Activated T-cell treated with anti-CD3 and anti-CD28 coated beads, Interleukin-2, amount 50 U/mL, for 4 hours (primary cell): Measurements from ENCODE around the gene SH3YL1. TPM values are rescaled to one million over a fixed set of nuclear protein-coding genes. Genes with fewer than 3 reads are reported as not detected.

Experiments
- ATAC-seq, 2 donors: fragments of 200-7000 bp; cut with Tn5 transposase; one replicate each; pipeline ENCODE4 v1.10.0; 2021
- DNase-seq: peaks from one replicate; pipeline ENCODE4 v3.0.0-alpha.2; 2020
- H3K27me3 Mint-ChIP-seq: one replicate; pipeline ENCODE4 v1.8.0; 2021; ENCODE audit warnings: low read depth, mixed read lengths
- H3K36me3 Mint-ChIP-seq: one replicate; pipeline ENCODE4 v1.8.0; 2022; ENCODE audit warnings: mixed read lengths; ENCODE audit not compliant: insufficient read depth
- H3K4me1 Mint-ChIP-seq: one replicate; pipeline ENCODE4 v1.8.0; 2021; ENCODE audit warnings: low read depth, mixed read lengths
- H3K4me3 Mint-ChIP-seq: one replicate; pipeline ENCODE4 v1.8.0; 2021; ENCODE audit warnings: mild to moderate bottlenecking, moderate library complexity, mixed read lengths
- H3K9me3 Mint-ChIP-seq: one replicate; pipeline ENCODE4 v1.8.0; 2021; ENCODE audit warnings: mixed read lengths
- total RNA-seq, 3 donors: library from RNA; stranded (reverse); gene quantifications; one replicate each; pipeline ENCODE4 v1.2.1, GENCODE V29; 2021

Gene SH3YL1
- total RNA-seq, 3 donors from 2014 or later: 12.9 to 14.7 (median 13.9) TPM

GRCh38 chr2:231521-232185 lies 32.2 kb downstream of the SH3YL1 start:
- ATAC-seq: no peak
- H3K27me3 Mint-ChIP-seq: no peaks in the 10 kb centered on the region
- H3K4me3 Mint-ChIP-seq: no peak overlapping the region
- H3K4me1 Mint-ChIP-seq: no peaks in the 10 kb centered on the region
- no peaks in the 10 kb centered on the region for H3K9me3 Mint-ChIP-seq
- peaks cover 36% of the 10 kb centered on the region for H3K36me3 Mint-ChIP-seq
- DNase-seq: no peak

- Mint-ChIP-seq H3K9me3 (no peaks in the 10 kb centered on the region), H3K27me3 (no peaks in the 10 kb centered on the region), H3K36me3 (peaks cover 42% of the 10 kb centered on the region), H3K4me3 (no peak overlapping the region), H3K4me1 (no peaks in the 10 kb centered on the region)
- no peak for DNase-seq
- ATAC-seq: no peak
Observed at GRCh38 chr2:228518-229278, 35.1 kb downstream of the SH3YL1 start.

DNA sequence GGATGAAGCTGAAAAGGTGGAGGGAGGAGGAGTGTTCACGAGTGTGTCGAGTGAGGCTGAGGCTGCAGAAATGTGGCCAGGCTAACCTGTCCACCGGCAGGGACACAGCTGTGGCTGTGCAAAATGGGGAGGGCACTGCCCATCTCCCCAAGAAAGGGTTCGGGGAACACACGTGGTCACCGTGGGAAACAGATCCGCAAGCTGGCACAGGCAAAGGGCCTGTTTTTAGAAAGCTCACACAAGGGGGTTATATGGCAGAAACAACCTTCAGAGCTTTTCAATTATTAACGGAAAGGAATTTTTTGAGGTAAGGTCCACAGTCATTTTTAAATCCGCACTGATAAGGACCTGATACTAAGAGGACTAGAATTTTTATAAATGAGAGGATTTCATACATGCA lies 35.7 kb downstream of the SH3YL1 start:
- no peak for ATAC-seq
- Mint-ChIP-seq H3K27me3 (no peaks in the 10 kb centered on the region), H3K9me3 (no peaks in the 10 kb centered on the region), H3K4me3 (no peak overlapping the region), H3K4me1 (no peaks in the 10 kb centered on the region), H3K36me3 (peaks cover 40% of the 10 kb centered on the region)
- DNase-seq: no peak

DNA sequence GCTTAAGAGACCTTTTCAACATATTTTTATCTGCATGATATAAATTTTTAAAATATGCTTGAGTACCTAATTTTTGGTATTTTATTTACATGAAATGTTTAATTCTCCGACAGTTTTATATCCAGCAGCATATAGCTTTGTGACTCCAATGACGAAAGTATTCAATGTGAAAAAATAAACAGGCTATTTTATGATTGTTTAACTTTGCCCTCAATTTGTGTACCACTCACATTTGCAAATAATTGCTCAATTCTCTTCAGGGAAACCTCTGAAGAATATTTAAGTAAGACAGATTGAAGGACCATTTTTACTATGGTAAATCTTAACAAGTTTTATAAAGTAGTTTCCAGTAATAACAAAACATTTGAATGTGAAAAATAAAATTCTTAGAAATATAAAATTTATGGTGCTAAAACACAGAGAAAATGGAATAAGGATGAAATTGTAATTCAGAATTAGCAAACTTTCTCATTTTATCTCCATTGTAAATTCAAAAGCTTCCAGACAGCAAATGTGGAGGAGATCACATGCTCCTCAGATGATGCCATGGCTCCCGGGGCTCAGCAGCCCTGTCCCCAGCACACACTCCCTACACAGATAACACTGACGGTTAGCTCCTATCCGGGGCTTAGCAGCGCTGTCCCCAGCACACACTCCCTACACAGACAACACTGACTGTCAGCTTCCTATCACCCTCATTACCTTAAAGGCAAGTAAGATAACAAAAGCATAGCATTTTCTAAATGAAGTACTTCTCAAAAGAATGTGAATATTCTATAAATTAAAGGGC lies 39.7 kb downstream of the SH3YL1 start:
- Mint-ChIP-seq H3K27me3 (no peaks in the 10 kb centered on the region), H3K4me1 (no peaks in the 10 kb centered on the region), H3K4me3 (no peak overlapping the region), H3K36me3 (peaks cover 34% of the 10 kb centered on the region), H3K9me3 (no peaks in the 10 kb centered on the region)
- DNase-seq (no peak), ATAC-seq (no peak)

DNA sequence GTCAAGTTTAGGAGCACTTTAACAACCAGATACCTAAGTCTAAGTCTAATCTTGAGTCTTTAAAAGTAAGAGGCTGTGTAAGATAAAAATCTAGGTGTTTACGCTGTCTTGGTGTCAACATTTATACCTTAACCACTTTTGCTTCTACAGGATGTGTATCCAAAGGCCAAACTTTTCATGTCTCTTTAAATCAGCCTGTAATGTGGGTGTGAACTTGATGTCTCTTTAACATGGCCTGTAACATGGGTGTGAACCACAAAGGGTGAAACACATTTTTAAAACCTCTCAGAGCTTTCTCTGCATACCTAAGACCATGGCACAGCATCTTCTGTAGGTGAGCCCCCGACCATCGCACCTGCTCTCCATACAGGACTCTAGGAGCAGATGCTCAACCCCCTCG lies 40.4 kb downstream of the SH3YL1 start:
- H3K9me3 Mint-ChIP-seq: no peaks in the 10 kb centered on the region
- peaks cover 26% of the 10 kb centered on the region for H3K36me3 Mint-ChIP-seq
- no peak overlapping the region for H3K4me3 Mint-ChIP-seq
- DNase-seq (no peak), ATAC-seq (no peak)
- H3K4me1 Mint-ChIP-seq: no peaks in the 10 kb centered on the region
- H3K27me3 Mint-ChIP-seq: no peaks in the 10 kb centered on the region

GRCh38 chr2:216068-216467 lies 47.8 kb downstream of the SH3YL1 start:
- no peak for ATAC-seq
- H3K9me3 Mint-ChIP-seq: no peaks in the 10 kb centered on the region

DNA sequence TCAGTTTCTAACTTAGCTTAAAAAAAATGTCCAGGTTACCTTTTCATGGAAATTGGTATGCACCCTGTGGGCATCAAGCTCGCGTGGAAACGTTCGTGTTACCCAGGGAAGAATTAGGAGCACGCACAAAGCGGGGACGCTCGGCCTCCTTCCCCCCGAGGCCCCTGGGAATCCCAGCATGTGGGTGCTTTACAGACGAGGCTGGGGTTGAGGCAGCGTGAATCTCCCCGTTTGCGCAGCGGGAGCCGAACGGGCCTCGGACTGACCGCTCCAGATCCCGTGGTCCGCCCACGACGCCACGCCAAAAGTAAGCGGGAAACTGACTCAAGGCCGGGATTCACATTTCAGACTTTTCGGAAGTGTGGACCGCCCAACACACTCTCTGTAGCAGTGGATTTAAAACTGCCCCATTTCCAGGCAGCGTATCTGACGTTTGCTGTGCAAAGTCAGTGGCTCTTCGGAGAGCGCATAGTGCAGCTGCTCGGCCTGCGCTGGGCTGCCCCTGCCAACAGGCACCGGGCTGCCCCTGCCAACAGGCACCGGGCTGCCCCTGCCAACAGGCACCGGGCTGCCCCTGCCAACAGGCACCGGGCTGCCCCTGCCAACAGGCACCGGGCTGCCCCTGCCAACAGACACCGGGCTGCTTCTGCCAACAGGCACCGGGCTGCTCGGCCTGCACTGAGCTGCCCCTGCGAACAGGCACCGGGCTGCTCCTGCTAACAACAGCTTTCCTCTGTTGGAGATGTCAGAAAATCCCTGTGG lies 49.7 kb downstream of the SH3YL1 start:
- Mint-ChIP-seq H3K4me1 (no peaks in the 10 kb centered on the region), H3K9me3 (no peaks in the 10 kb centered on the region), H3K36me3 (peaks cover 16% of the 10 kb centered on the region), H3K27me3 (peaks cover 9% of the 10 kb centered on the region), H3K4me3 (no peak overlapping the region)
- no peak for ATAC-seq
- no peak for DNase-seq

More at GRCh38 chr2:216068-216467, 47.8 kb downstream of the SH3YL1 start:
- no peaks in the 10 kb centered on the region for H3K4me1 Mint-ChIP-seq
- no peak overlapping the region for H3K4me3 Mint-ChIP-seq
- peaks cover 9% of the 10 kb centered on the region for H3K27me3 Mint-ChIP-seq
- DNase-seq: no peak
- H3K36me3 Mint-ChIP-seq: peaks cover 16% of the 10 kb centered on the region

GRCh38 chr2:211486-212184 lies 52.2 kb downstream of the SH3YL1 start:
- Mint-ChIP-seq H3K27me3 (peaks cover 9% of the 10 kb centered on the region), H3K4me3 (no peak overlapping the region), H3K9me3 (no peaks in the 10 kb centered on the region), H3K4me1 (no peaks in the 10 kb centered on the region), H3K36me3 (peaks cover under 1% of the 10 kb centered on the region)
- DNase-seq (no peak), ATAC-seq (no peak)

DNA sequence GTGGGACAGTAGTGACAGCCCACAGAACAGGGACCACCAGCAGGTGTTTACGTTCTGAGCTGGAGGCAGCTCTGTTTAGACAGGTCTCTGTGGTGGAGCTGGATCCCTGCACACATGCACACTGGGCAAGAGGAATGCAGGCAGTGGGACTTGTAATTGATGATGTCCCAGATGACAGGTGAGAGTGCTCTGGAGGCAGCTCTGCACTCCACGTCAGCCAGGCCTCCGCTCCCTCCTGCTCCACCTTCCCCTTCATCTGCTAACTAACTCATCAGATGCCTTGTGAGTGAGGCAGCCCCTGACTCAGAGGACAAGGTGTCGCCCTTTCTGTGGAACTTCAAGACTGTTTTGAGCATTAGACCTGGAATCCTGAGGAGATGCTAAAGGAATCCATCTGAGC lies 53.2 kb downstream of the SH3YL1 start:
- DNase-seq: no peak
- no peaks in the 10 kb centered on the region for H3K36me3 Mint-ChIP-seq
- no peaks in the 10 kb centered on the region for H3K9me3 Mint-ChIP-seq
- H3K4me1 Mint-ChIP-seq: no peaks in the 10 kb centered on the region
- H3K4me3 Mint-ChIP-seq: no peak overlapping the region
- no peak for ATAC-seq
- peaks cover 5% of the 10 kb centered on the region for H3K27me3 Mint-ChIP-seq

- H3K4me3 Mint-ChIP-seq: no peak overlapping the region
- H3K9me3 Mint-ChIP-seq: no peaks in the 10 kb centered on the region
- DNase-seq (no peak), ATAC-seq (no peak)
- peaks cover 5% of the 10 kb centered on the region for H3K27me3 Mint-ChIP-seq
- no peaks in the 10 kb centered on the region for H3K4me1 Mint-ChIP-seq
- no peaks in the 10 kb centered on the region for H3K36me3 Mint-ChIP-seq
Observed at GRCh38 chr2:209470-209869, 54.4 kb downstream of the SH3YL1 start.

GRCh38 chr2:208335-208734 lies 55.5 kb downstream of the SH3YL1 start:
- Mint-ChIP-seq H3K9me3 (no peaks in the 10 kb centered on the region), H3K36me3 (no peaks in the 10 kb centered on the region), H3K4me1 (peaks cover 2% of the 10 kb centered on the region), H3K27me3 (peaks cover 5% of the 10 kb centered on the region), H3K4me3 (no peak overlapping the region)
- ATAC-seq: no peak
- DNase-seq: no peak

GRCh38 chr2:203984-204383 lies 59.8 kb downstream of the SH3YL1 start:
- Mint-ChIP-seq H3K4me1 (peaks cover 8% of the 10 kb centered on the region), H3K27me3 (no peaks in the 10 kb centered on the region), H3K9me3 (no peaks in the 10 kb centered on the region), H3K36me3 (no peaks in the 10 kb centered on the region), H3K4me3 (no peak overlapping the region)
- ATAC-seq (no peak), DNase-seq (no peak)

GRCh38 chr2:203401-203800 lies 60.4 kb downstream of the SH3YL1 start:
- Mint-ChIP-seq H3K4me3 (no peak overlapping the region), H3K36me3 (no peaks in the 10 kb centered on the region), H3K9me3 (no peaks in the 10 kb centered on the region), H3K4me1 (peaks cover 8% of the 10 kb centered on the region), H3K27me3 (no peaks in the 10 kb centered on the region)
- DNase-seq (no peak), ATAC-seq (no peak)

GRCh38 chr2:202945-203344 lies 60.9 kb downstream of the SH3YL1 start:
- Mint-ChIP-seq H3K27me3 (no peaks in the 10 kb centered on the region), H3K9me3 (no peaks in the 10 kb centered on the region), H3K4me1 (peaks cover 8% of the 10 kb centered on the region), H3K4me3 (no peak overlapping the region), H3K36me3 (no peaks in the 10 kb centered on the region)
- DNase-seq (no peak), ATAC-seq (no peak)
